ENCODE measurements around the gene RALBP1.

DNA sequence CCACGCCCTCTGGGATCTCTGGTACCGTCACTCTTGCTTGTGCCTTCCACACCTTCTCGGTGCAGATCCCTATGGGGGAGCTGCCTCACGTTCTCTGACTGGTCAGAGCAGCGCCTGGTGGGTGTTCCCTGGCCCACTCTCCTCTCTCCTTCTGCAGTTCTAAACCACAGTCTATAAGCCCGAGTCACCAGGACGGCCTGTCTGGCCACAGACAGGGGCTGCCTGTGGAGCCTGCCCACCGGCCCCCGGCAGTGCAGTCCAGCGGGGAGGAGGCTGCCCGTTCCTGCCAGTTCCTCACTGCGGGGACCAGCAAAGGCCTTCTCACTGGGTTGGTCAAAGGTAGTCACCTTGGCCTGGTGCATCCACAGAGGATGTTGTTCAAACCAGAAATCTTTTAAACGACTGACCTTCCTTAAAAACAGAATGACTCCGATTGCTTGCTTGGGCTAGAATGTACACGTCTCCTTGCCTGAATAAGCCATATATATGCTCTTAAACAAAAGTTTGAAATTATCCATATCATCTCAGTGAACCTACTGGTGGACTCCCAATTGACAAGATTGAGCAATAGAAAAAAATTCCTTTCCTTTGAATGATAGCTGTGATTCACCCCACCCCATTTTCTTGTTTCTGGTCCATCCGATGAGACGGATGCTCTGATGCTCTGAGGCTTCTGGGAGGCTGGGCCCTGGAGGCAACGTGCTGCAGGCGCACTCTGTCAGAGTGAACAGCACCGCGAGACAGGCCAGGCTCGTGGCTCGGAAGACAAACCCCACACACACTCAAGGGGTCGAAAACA lies 61.2 kb downstream of the RALBP1 start:
- TF ChIP-seq, protein P1, sequence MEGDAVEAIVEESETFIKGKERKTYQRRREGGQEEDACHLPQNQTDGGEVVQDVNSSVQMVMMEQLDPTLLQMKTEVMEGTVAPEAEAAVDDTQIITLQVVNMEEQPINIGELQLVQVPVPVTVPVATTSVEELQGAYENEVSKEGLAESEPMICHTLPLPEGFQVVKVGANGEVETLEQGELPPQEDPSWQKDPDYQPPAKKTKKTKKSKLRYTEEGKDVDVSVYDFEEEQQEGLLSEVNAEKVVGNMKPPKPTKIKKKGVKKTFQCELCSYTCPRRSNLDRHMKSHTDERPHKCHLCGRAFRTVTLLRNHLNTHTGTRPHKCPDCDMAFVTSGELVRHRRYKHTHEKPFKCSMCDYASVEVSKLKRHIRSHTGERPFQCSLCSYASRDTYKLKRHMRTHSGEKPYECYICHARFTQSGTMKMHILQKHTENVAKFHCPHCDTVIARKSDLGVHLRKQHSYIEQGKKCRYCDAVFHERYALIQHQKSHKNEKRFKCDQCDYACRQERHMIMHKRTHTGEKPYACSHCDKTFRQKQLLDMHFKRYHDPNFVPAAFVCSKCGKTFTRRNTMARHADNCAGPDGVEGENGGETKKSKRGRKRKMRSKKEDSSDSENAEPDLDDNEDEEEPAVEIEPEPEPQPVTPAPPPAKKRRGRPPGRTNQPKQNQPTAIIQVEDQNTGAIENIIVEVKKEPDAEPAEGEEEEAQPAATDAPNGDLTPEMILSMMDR (conservative IDR thresholded peaks at IDR 0.05; ENCODE audit: low read length), result no peak
- no peak for TF ChIP-seq EZH2phosphoT487 (IDR thresholded peaks at IDR 0.05; ENCODE audit: borderline replicate concordance)

Measured in Loucy (cell line).